Trophoblast cell (in vitro differentiated cells and primary cell): ENCODE data around the gene MBP.

ENCODE experiments used
- DNase-seq, 2 donors: peaks; one replicate each; pipeline ENCODE4 v3.0.0-alpha.2; 2016
- H2AFZ ChIP-seq: 2 replicates; pipeline ENCODE4 v1.6.1; 2013; ENCODE audit warnings: low read length, moderate library complexity, mild to moderate bottlenecking; ENCODE audit not compliant: insufficient read depth, poor library complexity
- H2AK5ac ChIP-seq: 2 replicates; pipeline ENCODE4 v1.6.1; 2013; ENCODE audit warnings: mild to moderate bottlenecking, low read length
- H2BK120ac ChIP-seq: 2 replicates; pipeline ENCODE4 v1.6.1; 2013; ENCODE audit warnings: low read length, mild to moderate bottlenecking, moderate library complexity; ENCODE audit not compliant: insufficient read depth, poor library complexity
- H2BK12ac ChIP-seq: 2 replicates; pipeline ENCODE4 v1.6.1; 2013; ENCODE audit warnings: mild to moderate bottlenecking, low read length, moderate library complexity
- H2BK5ac ChIP-seq: 2 replicates; pipeline ENCODE4 v1.6.1; 2013; ENCODE audit warnings: low read length, low read depth, moderate library complexity, mild to moderate bottlenecking; ENCODE audit not compliant: poor library complexity
- H3K14ac ChIP-seq: 2 replicates; pipeline ENCODE4 v1.6.1; 2013; ENCODE audit warnings: mild to moderate bottlenecking, low read length
- H3K18ac ChIP-seq: 2 replicates; pipeline ENCODE4 v1.6.1; 2013; ENCODE audit warnings: mild to moderate bottlenecking, low read length
- H3K23ac ChIP-seq: 2 replicates; pipeline ENCODE4 v1.6.1; 2013; ENCODE audit warnings: low read length
- H3K27ac ChIP-seq: 2 replicates; pipeline ENCODE4 v1.5.1; 2013; ENCODE audit warnings: low read depth, mild to moderate bottlenecking, inconsistent platforms, low read length, moderate library complexity
- H3K27me3 ChIP-seq: 2 replicates; pipeline ENCODE4 v1.6.1; 2013; ENCODE audit warnings: inconsistent platforms, mild to moderate bottlenecking, low read length, moderate library complexity; ENCODE audit not compliant: insufficient read depth
- H3K36me3 ChIP-seq, 2 experiments: 1 replicate in 1 of 2; 2 replicates in 1 of 2; pipeline ENCODE4 v1.6.1; 2013; ENCODE audit warnings: low read length in 2 of 2, mild to moderate bottlenecking in 2 of 2, moderate library complexity in 1 of 2; ENCODE audit not compliant: insufficient read depth in 2 of 2, control insufficient read depth in 1 of 2
- H3K4ac ChIP-seq: 2 replicates; pipeline ENCODE4 v1.6.1; 2013; ENCODE audit warnings: low read depth, mild to moderate bottlenecking, low read length, moderate library complexity
- H3K4me1 ChIP-seq, 2 experiments: 1 replicate in 1 of 2; 2 replicates in 1 of 2; pipeline ENCODE4 v1.6.1; 2013; ENCODE audit warnings: low read length in 2 of 2, mild to moderate bottlenecking in 2 of 2, moderate library complexity in 1 of 2; ENCODE audit not compliant: insufficient read depth in 2 of 2, control insufficient read depth in 1 of 2
- H3K4me2 ChIP-seq: 2 replicates; pipeline ENCODE4 v1.6.1; 2013; ENCODE audit warnings: inconsistent platforms, mild to moderate bottlenecking, low read length, moderate library complexity
- H3K4me3 ChIP-seq: 2 replicates; pipeline ENCODE4 v1.5.1; 2013; ENCODE audit warnings: mild to moderate bottlenecking, low read depth, low read length, inconsistent platforms
- H3K79me1 ChIP-seq: one replicate; pipeline ENCODE4 v1.6.1; 2013; ENCODE audit warnings: low read length
- H3K79me2 ChIP-seq: 2 replicates; pipeline ENCODE4 v1.6.1; 2013; ENCODE audit warnings: low read length, mild to moderate bottlenecking; ENCODE audit not compliant: control insufficient read depth, insufficient read depth, poor library complexity
- H3K9ac ChIP-seq: 2 replicates; pipeline ENCODE4 v1.6.1; 2013; ENCODE audit warnings: mild to moderate bottlenecking, low read length
- H3K9me3 ChIP-seq: 2 replicates; pipeline ENCODE4 v1.6.1; 2013; ENCODE audit warnings: low read depth, mild to moderate bottlenecking, control low read depth, inconsistent platforms, low read length; ENCODE audit not compliant: insufficient read depth
- H4K12ac ChIP-seq: 2 replicates; pipeline ENCODE4 v1.6.1; 2013; ENCODE audit warnings: low read depth, mild to moderate bottlenecking, low read length, moderate library complexity
- H4K8ac ChIP-seq: 2 replicates; pipeline ENCODE4 v1.6.1; 2013; ENCODE audit warnings: low read depth, mild to moderate bottlenecking, low read length, moderate library complexity
- H4K91ac ChIP-seq: one replicate; pipeline ENCODE4 v1.6.1; 2013; ENCODE audit warnings: low read depth, mild to moderate bottlenecking, low read length, moderate library complexity
- WGBS: extraction: QIAGEN DNeasy Blood & Tissue Kit; methylation state at CpG from one replicate; pipeline ENCODE4 v1.1.7; 2013; ENCODE audit warnings: missing lambda C conversion rate; ENCODE audit not compliant: insufficient read length, insufficient coverage; ENCODE audit errors: extremely low coverage; 5-methylcytosine and 5-hydroxymethylcytosine counted together

Gene MBP

GRCh38 chr18:77008006-77008405 is 124.6 kb downstream of the MBP start:
- Histone ChIP-seq H4K12ac (no peak overlapping the region), H3K4me1 (no peaks in the 10 kb centered on the region), H3K14ac (no peak overlapping the region), H2BK120ac (no peak overlapping the region), H3K36me3 (peaks cover 0 to 3% of the 10 kb centered on the region in 2 experiments), H2BK12ac (no peak overlapping the region), H2AK5ac (no peak overlapping the region), H3K9me3 (no peaks in the 10 kb centered on the region), H3K4me2 (no peak overlapping the region), H3K79me2 (no peaks in the 10 kb centered on the region), H3K9ac (no peak overlapping the region), H4K91ac (no peak overlapping the region), H4K8ac (no peak overlapping the region), H3K23ac (no peak overlapping the region), H3K27me3 (no peaks in the 10 kb centered on the region), H3K79me1 (no peaks in the 10 kb centered on the region), H2BK5ac (no peak overlapping the region), H2AFZ (no peak overlapping the region), H3K4me3 (no peak overlapping the region), H3K18ac (no peak overlapping the region), H3K27ac (no peak overlapping the region), H3K4ac (no peak overlapping the region)
- no peak for DNase-seq
- no CpG with 5 or more reads among the region's 13 CpGs for WGBS

- H4K12ac ChIP-seq, result no peak overlapping the region
- H3K4ac ChIP-seq, result no peak overlapping the region
- no peak overlapping the region for H2BK5ac ChIP-seq
- no peak overlapping the region for H3K9ac ChIP-seq
- H2BK12ac ChIP-seq, result no peak overlapping the region
- DNase-seq, result no peak
- no peak overlapping the region for H3K14ac ChIP-seq
- H2BK120ac ChIP-seq, result no peak overlapping the region
- H2AK5ac ChIP-seq, result no peak overlapping the region
- 100% methylated on average over 1 of the region's 12 CpGs for WGBS
- H3K79me2 ChIP-seq, result no peaks in the 10 kb centered on the region
- no peak overlapping the region for H4K91ac ChIP-seq
- no peaks in the 10 kb centered on the region for H3K9me3 ChIP-seq
- peaks cover 0 to 3% of the 10 kb centered on the region in 2 experiments for H3K36me3 ChIP-seq
- H3K4me1 ChIP-seq, result no peaks in the 10 kb centered on the region
- H3K27me3 ChIP-seq, result no peaks in the 10 kb centered on the region
- H3K4me2 ChIP-seq, result no peak overlapping the region
- H3K4me3 ChIP-seq, result no peak overlapping the region
- H3K79me1 ChIP-seq, result no peaks in the 10 kb centered on the region
- H3K18ac ChIP-seq, result no peak overlapping the region
- H4K8ac ChIP-seq, result no peak overlapping the region
- H2AFZ ChIP-seq, result no peak overlapping the region
- H3K23ac ChIP-seq, result no peak overlapping the region
- H3K27ac ChIP-seq, result no peak overlapping the region
These were observed 125.3 kb downstream of the MBP start for GRCh38 chr18:77007251-77007650.

- no peak overlapping the region for H4K12ac ChIP-seq
- H3K27me3 ChIP-seq, result no peaks in the 10 kb centered on the region
- H3K36me3 ChIP-seq, result peaks cover 0 to 3% of the 10 kb centered on the region in 2 experiments
- no peaks in the 10 kb centered on the region for H3K79me2 ChIP-seq
- no peak overlapping the region for H2BK120ac ChIP-seq
- no CpG with 5 or more reads among the region's 29 CpGs for WGBS
- H2AK5ac ChIP-seq, result no peak overlapping the region
- no peak overlapping the region for H4K8ac ChIP-seq
- no peak overlapping the region for H2AFZ ChIP-seq
- H3K4me1 ChIP-seq, result no peaks in the 10 kb centered on the region
- H3K4me2 ChIP-seq, result no peak overlapping the region
- no peak overlapping the region for H3K4me3 ChIP-seq
- no peak overlapping the region for H3K14ac ChIP-seq
- H3K4ac ChIP-seq, result no peak overlapping the region
- H3K27ac ChIP-seq, result no peak overlapping the region
- no peak overlapping the region for H3K23ac ChIP-seq
- H3K9me3 ChIP-seq, result no peaks in the 10 kb centered on the region
- H4K91ac ChIP-seq, result no peak overlapping the region
- no peak overlapping the region for H2BK5ac ChIP-seq
- no peak for DNase-seq
- H3K18ac ChIP-seq, result no peak overlapping the region
- no peak overlapping the region for H2BK12ac ChIP-seq
- no peak overlapping the region for H3K9ac ChIP-seq
- no peaks in the 10 kb centered on the region for H3K79me1 ChIP-seq
These were observed 126.0 kb downstream of the MBP start for GRCh38 chr18:77006305-77007175.

GRCh38 chr18:77005651-77006195 is 126.9 kb downstream of the MBP start:
- H2BK5ac ChIP-seq, result no peak overlapping the region
- H2BK120ac ChIP-seq, result no peak overlapping the region
- H3K14ac ChIP-seq, result no peak overlapping the region
- no peaks in the 10 kb centered on the region for H3K4me1 ChIP-seq
- no peak overlapping the region for H3K23ac ChIP-seq
- WGBS, result no CpG with 5 or more reads among the region's 11 CpGs
- DNase-seq, result no peak
- H4K12ac ChIP-seq, result no peak overlapping the region
- H4K8ac ChIP-seq, result no peak overlapping the region
- H2BK12ac ChIP-seq, result no peak overlapping the region
- no peaks in the 10 kb centered on the region for H3K79me1 ChIP-seq
- no peak overlapping the region for H3K4ac ChIP-seq
- H3K36me3 ChIP-seq, result no peaks in the 10 kb centered on the region
- no peak overlapping the region for H2AK5ac ChIP-seq
- no peak overlapping the region for H3K4me3 ChIP-seq
- no peak overlapping the region for H3K27ac ChIP-seq
- H3K9me3 ChIP-seq, result no peaks in the 10 kb centered on the region
- H4K91ac ChIP-seq, result no peak overlapping the region
- H3K27me3 ChIP-seq, result no peaks in the 10 kb centered on the region
- H2AFZ ChIP-seq, result no peak overlapping the region
- no peaks in the 10 kb centered on the region for H3K79me2 ChIP-seq
- H3K9ac ChIP-seq, result no peak overlapping the region
- H3K18ac ChIP-seq, result no peak overlapping the region
- no peak overlapping the region for H3K4me2 ChIP-seq
